Parathyroid adenoma (tissue), 2 donors: ENCODE results near the gene GAA.

Experiments used
- H2AFZ ChIP-seq: fragments of 300-600 bp; sonication (generic); one replicate; pipeline ENCODE4 v1.7.0; 2017; ENCODE audit warnings: antibody characterized with exemption, mild to moderate bottlenecking
- H3K27ac ChIP-seq: fragments of 300-600 bp; sonication (generic); one replicate; pipeline ENCODE4 v1.7.0; 2017
- H3K27me3 ChIP-seq: fragments of 300-600 bp; sonication (generic); one replicate; pipeline ENCODE4 v1.7.0; 2017; ENCODE audit warnings: low read length; ENCODE audit not compliant: control insufficient read depth, insufficient read depth
- H3K36me3 ChIP-seq: fragments of 300-600 bp; sonication (generic); one replicate; pipeline ENCODE4 v1.7.0; 2017; ENCODE audit warnings: low read length; ENCODE audit not compliant: control insufficient read depth, insufficient read depth
- H3K4me1 ChIP-seq: fragments of 300-600 bp; sonication (generic); one replicate; pipeline ENCODE4 v1.7.0; 2017; ENCODE audit warnings: control low read depth
- H3K4me2 ChIP-seq: fragments of 300-600 bp; sonication (generic); one replicate; pipeline ENCODE4 v1.7.0; 2017; ENCODE audit warnings: low read length
- H3K4me3 ChIP-seq: fragments of 300-600 bp; sonication (generic); one replicate; pipeline ENCODE4 v1.7.0; 2017; ENCODE audit warnings: low read depth, low read length
- H3K79me2 ChIP-seq: fragments of 300-600 bp; sonication (generic); one replicate; pipeline ENCODE4 v1.7.0; 2017; ENCODE audit warnings: control low read depth
- H3K9ac ChIP-seq: fragments of 300-600 bp; sonication (generic); one replicate; pipeline ENCODE4 v1.7.0; 2017; ENCODE audit warnings: mild to moderate bottlenecking
- H3K9me3 ChIP-seq: fragments of 300-600 bp; sonication (generic); one replicate; pipeline ENCODE4 v1.7.0; 2017; ENCODE audit warnings: low read length; ENCODE audit not compliant: control insufficient read depth
- TF ChIP-seq, protein P1 (sequence below): fragments of 300-600 bp; sonication (generic); IDR thresholded peaks from one replicate; pipeline ENCODE4 v1.7.0; 2017; ENCODE audit warnings: antibody characterized with exemption, mild to moderate bottlenecking
- donor health status: primary hyperparathyroidism.

The GAA gene

DNA sequence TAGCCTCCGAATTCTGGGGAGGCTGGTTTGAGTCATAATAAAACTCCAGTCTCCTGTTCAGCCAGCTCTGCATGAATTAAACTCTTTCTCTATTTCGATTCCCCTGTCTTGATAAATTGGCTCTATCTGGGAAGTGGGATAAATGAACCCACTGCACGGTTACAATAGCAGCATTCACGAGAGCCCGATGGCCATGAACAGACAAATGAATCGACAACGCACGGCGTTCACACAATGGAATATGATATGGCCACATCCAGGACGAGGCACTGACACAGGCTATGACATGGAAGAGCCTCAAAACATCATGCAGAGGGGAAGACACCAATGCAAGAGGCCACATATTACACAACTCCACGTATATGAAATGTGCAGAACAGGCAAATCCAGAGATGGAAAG lies 62.8 kb downstream of the GAA start:
- no peak overlapping the region for H3K4me3 ChIP-seq
- H3K9ac ChIP-seq = no peak overlapping the region

DNA sequence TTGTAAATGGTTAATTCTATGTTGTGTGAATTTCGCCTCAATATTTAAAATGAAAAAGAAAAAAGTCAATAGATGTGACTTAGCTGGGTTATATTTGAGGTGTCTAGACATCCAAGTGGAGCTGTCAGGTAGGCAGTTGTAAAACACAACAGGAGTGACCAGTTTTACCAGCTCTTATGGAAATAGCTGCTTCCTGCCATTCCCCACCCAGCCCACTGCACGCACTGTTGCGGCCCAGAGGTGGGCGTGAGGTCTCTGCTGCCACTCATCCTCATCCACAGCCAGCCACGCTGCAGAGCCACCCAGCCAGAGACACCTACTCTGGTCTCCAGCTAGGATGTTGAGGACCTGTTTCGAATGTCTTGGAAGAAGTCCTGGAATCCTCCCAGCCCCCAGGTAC lies 65.1 kb downstream of the GAA start:
- Histone ChIP-seq H3K4me1 (no peaks in the 10 kb centered on the region), H3K4me2 (no peak overlapping the region), H3K4me3 (no peak overlapping the region), H3K36me3 (no peaks in the 10 kb centered on the region), H3K9ac (no peak overlapping the region), H3K9me3 (no peaks in the 10 kb centered on the region), H3K79me2 (no peaks in the 10 kb centered on the region), H2AFZ (no peak overlapping the region), H3K27me3 (no peaks in the 10 kb centered on the region), H3K27ac (no peak overlapping the region)
- TF ChIP-seq, protein P1, sequence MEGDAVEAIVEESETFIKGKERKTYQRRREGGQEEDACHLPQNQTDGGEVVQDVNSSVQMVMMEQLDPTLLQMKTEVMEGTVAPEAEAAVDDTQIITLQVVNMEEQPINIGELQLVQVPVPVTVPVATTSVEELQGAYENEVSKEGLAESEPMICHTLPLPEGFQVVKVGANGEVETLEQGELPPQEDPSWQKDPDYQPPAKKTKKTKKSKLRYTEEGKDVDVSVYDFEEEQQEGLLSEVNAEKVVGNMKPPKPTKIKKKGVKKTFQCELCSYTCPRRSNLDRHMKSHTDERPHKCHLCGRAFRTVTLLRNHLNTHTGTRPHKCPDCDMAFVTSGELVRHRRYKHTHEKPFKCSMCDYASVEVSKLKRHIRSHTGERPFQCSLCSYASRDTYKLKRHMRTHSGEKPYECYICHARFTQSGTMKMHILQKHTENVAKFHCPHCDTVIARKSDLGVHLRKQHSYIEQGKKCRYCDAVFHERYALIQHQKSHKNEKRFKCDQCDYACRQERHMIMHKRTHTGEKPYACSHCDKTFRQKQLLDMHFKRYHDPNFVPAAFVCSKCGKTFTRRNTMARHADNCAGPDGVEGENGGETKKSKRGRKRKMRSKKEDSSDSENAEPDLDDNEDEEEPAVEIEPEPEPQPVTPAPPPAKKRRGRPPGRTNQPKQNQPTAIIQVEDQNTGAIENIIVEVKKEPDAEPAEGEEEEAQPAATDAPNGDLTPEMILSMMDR = no peak

More for the DNA sequence above, 62.8 kb downstream of the GAA start:
- no peak overlapping the region for H3K4me2 ChIP-seq
- no peaks in the 10 kb centered on the region for H3K36me3 ChIP-seq
- H3K9me3 ChIP-seq = no peaks in the 10 kb centered on the region
- H3K79me2 ChIP-seq = no peaks in the 10 kb centered on the region
- TF ChIP-seq, protein P1 = no peak
- no peak overlapping the region for H3K27ac ChIP-seq
- no peak overlapping the region for H2AFZ ChIP-seq
- H3K4me1 ChIP-seq = no peaks in the 10 kb centered on the region
- H3K27me3 ChIP-seq = no peaks in the 10 kb centered on the region

DNA sequence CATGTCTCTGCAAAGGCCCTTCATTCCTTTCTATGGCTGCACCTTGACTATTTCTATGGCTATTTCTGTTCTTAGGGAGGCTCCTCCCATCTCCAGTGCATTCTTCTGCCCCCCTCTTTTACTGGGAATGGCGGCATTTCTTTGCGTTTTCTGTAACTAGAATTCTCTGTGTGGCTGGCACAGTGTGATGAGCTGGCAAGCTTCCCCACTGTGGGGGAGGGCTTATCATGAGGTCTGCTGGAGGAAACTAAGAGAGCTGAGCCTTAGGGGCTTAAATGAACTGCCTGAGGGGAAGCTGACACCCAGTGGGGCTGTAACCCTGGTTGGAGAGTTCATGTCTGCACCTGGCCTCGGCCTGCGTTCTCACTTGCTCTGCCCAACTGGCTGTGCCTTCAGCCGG lies 67.0 kb downstream of the GAA start:
- Histone ChIP-seq H3K9me3 (no peaks in the 10 kb centered on the region), H3K79me2 (no peaks in the 10 kb centered on the region), H2AFZ (no peak overlapping the region), H3K27me3 (no peaks in the 10 kb centered on the region), H3K4me1 (no peaks in the 10 kb centered on the region), H3K27ac (no peak overlapping the region), H3K4me2 (no peak overlapping the region), H3K4me3 (no peak overlapping the region), H3K9ac (no peak overlapping the region), H3K36me3 (no peaks in the 10 kb centered on the region)
- TF ChIP-seq, protein P1 = no peak

DNA sequence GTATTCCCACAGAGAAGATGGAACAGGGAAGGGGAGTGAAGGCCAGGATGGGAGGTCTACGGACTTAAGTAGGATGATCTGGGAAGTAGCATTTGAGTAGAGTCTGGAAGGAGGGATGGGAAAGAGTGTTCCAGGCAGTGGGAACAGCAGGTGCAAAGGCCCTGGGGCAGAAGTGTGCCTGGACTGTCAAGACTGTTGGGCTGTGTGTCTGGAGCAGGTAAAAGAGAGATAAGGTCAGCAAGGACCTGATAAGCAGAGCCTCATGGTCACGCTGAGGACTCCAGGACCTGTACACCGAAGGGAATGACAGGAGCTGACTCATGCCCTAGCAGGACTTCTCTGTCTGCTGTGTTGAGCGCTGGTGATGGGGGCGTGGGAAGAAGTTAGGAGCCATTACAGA lies 67.7 kb downstream of the GAA start:
- H3K4me2 ChIP-seq = no peak overlapping the region
- no peak overlapping the region for H3K4me3 ChIP-seq
- H3K36me3 ChIP-seq = no peaks in the 10 kb centered on the region
- no peaks in the 10 kb centered on the region for H3K79me2 ChIP-seq
- H3K4me1 ChIP-seq = no peaks in the 10 kb centered on the region
- H3K9me3 ChIP-seq = no peaks in the 10 kb centered on the region
- TF ChIP-seq, protein P1 = no peak
- H2AFZ ChIP-seq = no peak overlapping the region
- no peak overlapping the region for H3K9ac ChIP-seq
- no peaks in the 10 kb centered on the region for H3K27me3 ChIP-seq
- H3K27ac ChIP-seq = no peak overlapping the region
